ENCODE measurements around the gene SHC2. TPM values are rescaled to one million over a fixed set of nuclear protein-coding genes. Genes with fewer than 3 reads are reported as not detected.

The SHC2 gene
- total and polyA plus RNA-seq, 2 of the 13 experiments (the other 11 are each of a cell fraction or from before 2014, with no cell fraction given): 9.0 to 18.3 TPM

- H3K27ac ChIP-seq (ENCODE audit: extremely low read length, insufficient read depth, low read length): no peak overlapping the region
- no peaks in the 10 kb centered on the region for H3K36me3 ChIP-seq (replicated peaks in 1 of 2; ENCODE audit: control insufficient read depth in 1 of 2, insufficient read depth in 2 of 2, low read length in 2 of 2)
- peaks cover 0 to 4% of the 10 kb centered on the region in 2 experiments; a peak in 2 of 5 replicates for H3K27me3 ChIP-seq (ENCODE audit: control insufficient read depth in 1 of 2, insufficient read depth in 2 of 2, low read length in 2 of 2)
- peak overlapping the region; percentile 30; the same call in 1 of the 2 replicates for H3K9ac ChIP-seq (ENCODE audit: insufficient read depth, low read depth, low read length)
- H4K20me1 ChIP-seq (ENCODE audit: insufficient read depth, low read length): no peaks in the 10 kb centered on the region
- no TSS peak for BruUV-seq (replicated peaks)
- H3K4me2 ChIP-seq (ENCODE audit: low read depth, low read length): peak overlapping the region; percentile 90
- no peaks in the 10 kb centered on the region for H3K9me3 ChIP-seq (ENCODE audit: low read length)
- ChIA-PET CTCF (ENCODE audit: low intra/inter-chr PET ratio, low total read pairs) (no interaction called here), POLR2A (interaction anchor here (1.0 to 1.9 kb wide), 3 partner anchors 7 to 239 kb away, joined by 3 to 14 read pairs (median 5); no protein-coding TSS in a partner anchor)
- H2AFZ ChIP-seq (ENCODE audit: low read length): no peak overlapping the region
- in situ Hi-C loops (cut with HindIII; ENCODE audit: extremely low pct_ligation_motif_present, low pct_unique_long_range_greater_than_20kb) (no loop called here), intact Hi-C loops (cut with micrococcal nuclease; ENCODE audit: unreplicated experiment) (no loop called here)
- peak overlapping the region in 2 of 3 experiments; percentile 55 to 78; a peak in 3 of 6 replicates for H3K4me3 ChIP-seq (replicated peaks in 1 of 3; ENCODE audit: insufficient read depth in 1 of 3, low read depth in 2 of 3, low read length in 3 of 3)
- ATAC-seq (peak; percentile 28), DNase-seq (ENCODE audit: low spot score) (no peak), FAIRE-seq (no peak)
- WGBS (ENCODE audit: low lambda C conversion rate): 42% methylated on average over 30 of the region's 31 CpGs
- H3K79me2 ChIP-seq (ENCODE audit: insufficient read depth, low read length): no peaks in the 10 kb centered on the region
- peaks cover 38% of the 10 kb centered on the region for H3K4me1 ChIP-seq (ENCODE audit: insufficient read depth, low read length)
- TF ChIP-seq ZNF264 (CRISPR knock-in tag; IDR thresholded peaks at IDR 0.05): no peak
- peak; percentile 12 for TF ChIP-seq ZFP36 (IDR thresholded peaks at IDR 0.05; ENCODE audit: borderline replicate concordance, low read depth, low read length, partially characterized antibody)
- TF ChIP-seq ZFP1 (CRISPR knock-in tag; IDR thresholded peaks at IDR 0.05): no peak
- no peak for TF ChIP-seq MEIS2 (CRISPR knock-in tag; IDR thresholded peaks at IDR 0.05)
- no peak for TF ChIP-seq MYPOP (CRISPR knock-in tag; IDR thresholded peaks at IDR 0.05)
- peak; percentile 12; the same call in 1 of the 2 replicates for TF ChIP-seq HDAC2 (CRISPR knock-in tag; IDR thresholded peaks at IDR 0.05)
- TF ChIP-seq PPARG (CRISPR knock-in tag; conservative IDR thresholded peaks at IDR 0.05): no peak
- no peak for TF ChIP-seq ZBTB37 (CRISPR knock-in tag; IDR thresholded peaks at IDR 0.05)
- peak; percentile 70 for TF ChIP-seq ZNF687 (CRISPR knock-in tag; IDR thresholded peaks at IDR 0.05)
- peak; percentile 24; the same call in 1 of the 2 replicates for TF ChIP-seq ZBTB38 (CRISPR knock-in tag; IDR thresholded peaks at IDR 0.05)
- TF ChIP-seq ZNF780A (CRISPR knock-in tag; IDR thresholded peaks at IDR 0.05): no peak
- TF ChIP-seq NONO (IDR thresholded peaks at IDR 0.05): no peak
- TF ChIP-seq NONO (CRISPR knock-in tag; conservative IDR thresholded peaks at IDR 0.05): peak; percentile 48; the same call in 1 of the 2 replicates
- 0 out of 2 replicates have a peak, but pooled peaks have one; percentile 31 for TF ChIP-seq ZNF761 (CRISPR knock-in tag; conservative IDR thresholded peaks at IDR 0.05)
- TF ChIP-seq ZSCAN5A (CRISPR knock-in tag; IDR thresholded peaks at IDR 0.05; ENCODE audit: borderline replicate concordance): no peak
- peak; percentile 69; the same call in 1 of the 2 replicates for TF ChIP-seq ZNF263 (CRISPR knock-in tag; IDR thresholded peaks at IDR 0.05)
These were observed 38.3 kb upstream of the SHC2 start for GRCh38 chr19:498977-499623.
